Measurements from ENCODE around the gene CCDC24. TPM values are rescaled to one million over a fixed set of nuclear protein-coding genes. Genes with fewer than 3 reads are reported as not detected.
A peak's percentile ranks its signal among the peaks of the same experiment; 100 is the strongest.

The CCDC24 gene
- total and polyA plus RNA-seq, 9 of the 15 experiments (the other 6 are each of a cell fraction or from before 2014, with no cell fraction given): 0.31 to 4.5 (median 1.5) TPM

GRCh38 chr1:44035726-44036408, 44.5 kb downstream of the CCDC24 start (continued):
- no peak for TF ChIP-seq ZFP91 (CRISPR knock-in tag; IDR thresholded peaks at IDR 0.05)
- TF ChIP-seq TEAD1 (CRISPR knock-in tag; IDR thresholded peaks at IDR 0.05): peak; percentile 19 to 97; a peak in 2 of 4 replicates
- TF ChIP-seq ZBTB40 (IDR thresholded peaks at IDR 0.05): no peak
- TF ChIP-seq ZBTB40 (CRISPR knock-in tag; IDR thresholded peaks at IDR 0.05): no peak
- no peak for TF ChIP-seq KAT8 (IDR thresholded peaks at IDR 0.05; ENCODE audit: low read depth)
- TF ChIP-seq BCL6 (CRISPR knock-in tag; IDR thresholded peaks at IDR 0.05): peak; percentile 96
- TF ChIP-seq ARID3A (IDR thresholded peaks at IDR 0.05; ENCODE audit: borderline replicate concordance, low read depth, low read length): peak; percentile 81; the same call in 1 of the 2 replicates
- no peak for TF ChIP-seq PHF8 (IDR thresholded peaks at IDR 0.05; ENCODE audit: borderline replicate concordance, low read length)
- TF ChIP-seq ARID3B (CRISPR knock-in tag; IDR thresholded peaks at IDR 0.05; ENCODE audit: borderline replicate concordance): peak; percentile 66; the same call in 1 of the 2 replicates
- TF ChIP-seq ZNF232 (CRISPR knock-in tag; IDR thresholded peaks at IDR 0.05): no peak
- no peak for TF ChIP-seq CBX2 (IDR thresholded peaks at IDR 0.05; ENCODE audit: insufficient read depth, low read length, poor library complexity, severe bottlenecking)
- peak; percentile 69; the same call in 1 of the 2 replicates for TF ChIP-seq ZNF785 (CRISPR knock-in tag; IDR thresholded peaks at IDR 0.05)
- TF ChIP-seq FOXP1 (CRISPR knock-in tag; IDR thresholded peaks at IDR 0.05): peak; percentile 25; the same call in 1 of the 2 replicates
